Measurements from ENCODE around the gene ADAT1.

The ADAT1 gene

GRCh38 chr16:75576384-75576811 is 46.7 kb downstream of the ADAT1 start:
- TF ChIP-seq FOXP2 (optimal IDR thresholded peaks at IDR 0.05; ENCODE audit: borderline replicate concordance, extremely low read depth, extremely low read length, insufficient read depth) (no peak), SIN3A (IDR thresholded peaks at IDR 0.05; ENCODE audit: borderline replicate concordance, insufficient read depth, low read length) (no peak), REST (IDR thresholded peaks at IDR 0.05; ENCODE audit: insufficient read depth in 1 of 2, low read depth in 2 of 2, low read length in 2 of 2) (no peak), POLR2AphosphoS5 (IDR thresholded peaks at IDR 0.05; ENCODE audit: low read depth, low read length) (no peak), TAF1 (IDR thresholded peaks at IDR 0.05; ENCODE audit: borderline replicate concordance, insufficient read depth, low read length) (no peak)

- TF ChIP-seq SIN3A (IDR thresholded peaks at IDR 0.05; ENCODE audit: borderline replicate concordance, insufficient read depth, low read length) (no peak), FOXP2 (optimal IDR thresholded peaks at IDR 0.05; ENCODE audit: borderline replicate concordance, extremely low read depth, extremely low read length, insufficient read depth) (no peak), TAF1 (IDR thresholded peaks at IDR 0.05; ENCODE audit: borderline replicate concordance, insufficient read depth, low read length) (no peak), REST (IDR thresholded peaks at IDR 0.05; ENCODE audit: insufficient read depth in 1 of 2, low read depth in 2 of 2, low read length in 2 of 2) (no peak), POLR2AphosphoS5 (IDR thresholded peaks at IDR 0.05; ENCODE audit: low read depth, low read length) (no peak)
These were observed 47.1 kb downstream of the ADAT1 start for GRCh38 chr16:75575958-75576357.

- TF ChIP-seq POLR2AphosphoS5 (IDR thresholded peaks at IDR 0.05; ENCODE audit: low read depth, low read length): no peak
- no peak for TF ChIP-seq SIN3A (IDR thresholded peaks at IDR 0.05; ENCODE audit: borderline replicate concordance, insufficient read depth, low read length)
- no peak for TF ChIP-seq FOXP2 (optimal IDR thresholded peaks at IDR 0.05; ENCODE audit: borderline replicate concordance, extremely low read depth, extremely low read length, insufficient read depth)
- TF ChIP-seq REST (IDR thresholded peaks at IDR 0.05; ENCODE audit: insufficient read depth in 1 of 2, low read depth in 2 of 2, low read length in 2 of 2): no peak
- no peak for TF ChIP-seq TAF1 (IDR thresholded peaks at IDR 0.05; ENCODE audit: borderline replicate concordance, insufficient read depth, low read length)
These were observed 49.1 kb downstream of the ADAT1 start for GRCh38 chr16:75573955-75574354.

GRCh38 chr16:75572864-75573542 is 50.1 kb downstream of the ADAT1 start:
- no peak for TF ChIP-seq FOXP2 (optimal IDR thresholded peaks at IDR 0.05; ENCODE audit: borderline replicate concordance, extremely low read depth, extremely low read length, insufficient read depth)
- no peak for TF ChIP-seq SIN3A (IDR thresholded peaks at IDR 0.05; ENCODE audit: borderline replicate concordance, insufficient read depth, low read length)
- TF ChIP-seq REST (IDR thresholded peaks at IDR 0.05; ENCODE audit: insufficient read depth in 1 of 2, low read depth in 2 of 2, low read length in 2 of 2): no peak
- TF ChIP-seq TAF1 (IDR thresholded peaks at IDR 0.05; ENCODE audit: borderline replicate concordance, insufficient read depth, low read length): no peak
- no peak for TF ChIP-seq POLR2AphosphoS5 (IDR thresholded peaks at IDR 0.05; ENCODE audit: low read depth, low read length)
